IMR-90 (cell line): Measurements from ENCODE around the gene EIF4A2.

ENCODE experiments used
- BHLHE40 ChIP-seq: fragments of 150-350 bp; IDR thresholded peaks from 2 replicates; pipeline ENCODE4 v1.6.1; 2016; ENCODE audit warnings: mild to moderate bottlenecking, low read depth, low read length
- CEBPB ChIP-seq: IDR thresholded peaks from 2 replicates; pipeline ENCODE4 v1.6.1; 2012; ENCODE audit warnings: low read depth, low read length, improper control_type of control experiment
- MAZ ChIP-seq: IDR thresholded peaks from 2 replicates; pipeline ENCODE4 v1.6.1; 2012; ENCODE audit warnings: low read depth, mild to moderate bottlenecking, low read length, improper control_type of control experiment, moderate library complexity, borderline replicate concordance
- MXI1 ChIP-seq: IDR thresholded peaks from 2 replicates; pipeline ENCODE4 v1.6.1; 2012; ENCODE audit warnings: low read depth, mild to moderate bottlenecking, low read length, moderate library complexity, borderline replicate concordance
- NFE2L2 ChIP-seq: fragments of 150-350 bp; IDR thresholded peaks from 2 replicates; pipeline ENCODE4 v1.6.1; 2016; ENCODE audit warnings: low read depth, mild to moderate bottlenecking, low read length
- POLR2A ChIP-seq: IDR thresholded peaks from 2 replicates; pipeline ENCODE4 v1.6.1; 2012; ENCODE audit warnings: mild to moderate bottlenecking, low read depth, low read length
- RFX5 ChIP-seq: IDR thresholded peaks from 2 replicates; pipeline ENCODE4 v1.8.0; 2012; ENCODE audit warnings: low read depth, mild to moderate bottlenecking, low read length, moderate library complexity
- SMC3 ChIP-seq: fragments of 150-350 bp; IDR thresholded peaks from 2 replicates; pipeline ENCODE4 v1.6.1; 2016; ENCODE audit warnings: low read depth, mild to moderate bottlenecking, antibody characterized with exemption, low read length, moderate library complexity
- TF ChIP-seq, protein P1 (sequence below): conservative IDR thresholded peaks from 2 replicates; pipeline ENCODE4 v1.5.1; 2012; ENCODE audit warnings: mild to moderate bottlenecking, low read depth, low read length, improper control_type of control experiment
- TF ChIP-seq, protein P2 (sequence below): fragments of 150-350 bp; IDR thresholded peaks from 2 replicates; pipeline ENCODE4 v1.6.1; 2016; ENCODE audit warnings: low read depth, mild to moderate bottlenecking, low read length, moderate library complexity, borderline replicate concordance
- TF ChIP-seq, protein P3 (sequence below): fragments of 150-350 bp; IDR thresholded peaks from 2 replicates; pipeline ENCODE4 v1.6.1; 2017; ENCODE audit warnings: mild to moderate bottlenecking, antibody characterized with exemption, low read length, low read depth

DNA sequence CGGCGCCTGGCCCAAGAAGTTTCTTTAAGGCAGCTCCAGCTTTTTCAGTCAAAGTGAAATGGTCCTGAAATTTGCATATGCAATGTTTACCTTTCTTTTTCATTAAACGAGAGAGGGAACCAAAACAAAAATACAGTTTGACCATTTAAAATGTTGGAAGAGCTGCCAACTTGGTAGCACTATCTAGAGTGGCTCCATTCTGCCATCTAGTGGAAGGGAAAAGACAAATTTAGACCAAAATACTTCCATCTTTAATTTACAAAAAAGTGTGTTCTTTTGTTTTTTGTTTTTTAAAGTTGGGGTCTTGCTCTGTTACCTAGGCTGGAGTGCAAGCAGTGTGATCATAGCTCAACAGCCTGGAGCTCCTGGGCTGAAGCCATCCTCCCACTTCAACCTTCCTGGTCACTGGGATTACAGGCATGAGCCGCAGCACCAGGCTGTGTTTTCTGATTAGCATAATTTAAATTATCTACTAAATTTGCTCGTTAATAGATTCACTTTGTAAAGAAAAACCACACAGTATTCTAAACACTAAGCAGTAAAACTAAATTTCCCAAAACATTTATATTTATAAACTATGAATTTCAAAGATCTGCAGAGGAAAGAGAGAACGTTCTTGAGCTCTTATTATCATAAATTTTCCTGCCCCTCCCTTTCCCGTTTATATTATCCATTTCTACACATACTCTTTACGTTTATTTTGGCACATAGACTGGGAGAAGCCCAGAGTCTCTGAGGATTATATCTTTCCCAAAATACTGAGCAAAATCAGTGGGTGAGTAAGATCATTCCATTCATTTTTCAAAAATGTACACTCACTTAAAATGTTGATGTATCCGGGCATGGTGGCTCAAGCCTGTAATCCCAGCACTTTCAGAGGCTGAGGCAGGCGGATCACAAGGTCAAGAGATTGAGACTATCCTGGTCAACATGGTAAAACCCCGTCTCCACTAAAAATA lies 38.3 kb downstream of the EIF4A2 start:
- no peak for TF ChIP-seq POLR2A
- TF ChIP-seq, protein P1, sequence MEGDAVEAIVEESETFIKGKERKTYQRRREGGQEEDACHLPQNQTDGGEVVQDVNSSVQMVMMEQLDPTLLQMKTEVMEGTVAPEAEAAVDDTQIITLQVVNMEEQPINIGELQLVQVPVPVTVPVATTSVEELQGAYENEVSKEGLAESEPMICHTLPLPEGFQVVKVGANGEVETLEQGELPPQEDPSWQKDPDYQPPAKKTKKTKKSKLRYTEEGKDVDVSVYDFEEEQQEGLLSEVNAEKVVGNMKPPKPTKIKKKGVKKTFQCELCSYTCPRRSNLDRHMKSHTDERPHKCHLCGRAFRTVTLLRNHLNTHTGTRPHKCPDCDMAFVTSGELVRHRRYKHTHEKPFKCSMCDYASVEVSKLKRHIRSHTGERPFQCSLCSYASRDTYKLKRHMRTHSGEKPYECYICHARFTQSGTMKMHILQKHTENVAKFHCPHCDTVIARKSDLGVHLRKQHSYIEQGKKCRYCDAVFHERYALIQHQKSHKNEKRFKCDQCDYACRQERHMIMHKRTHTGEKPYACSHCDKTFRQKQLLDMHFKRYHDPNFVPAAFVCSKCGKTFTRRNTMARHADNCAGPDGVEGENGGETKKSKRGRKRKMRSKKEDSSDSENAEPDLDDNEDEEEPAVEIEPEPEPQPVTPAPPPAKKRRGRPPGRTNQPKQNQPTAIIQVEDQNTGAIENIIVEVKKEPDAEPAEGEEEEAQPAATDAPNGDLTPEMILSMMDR = peak; percentile 77
- TF ChIP-seq CEBPB = no peak
- TF ChIP-seq MXI1 = no peak
- peak; percentile 54; the same call in 1 of the 2 replicates for TF ChIP-seq SMC3
- no peak for TF ChIP-seq MAZ
- TF ChIP-seq RFX5 = no peak
- TF ChIP-seq, protein P2, sequence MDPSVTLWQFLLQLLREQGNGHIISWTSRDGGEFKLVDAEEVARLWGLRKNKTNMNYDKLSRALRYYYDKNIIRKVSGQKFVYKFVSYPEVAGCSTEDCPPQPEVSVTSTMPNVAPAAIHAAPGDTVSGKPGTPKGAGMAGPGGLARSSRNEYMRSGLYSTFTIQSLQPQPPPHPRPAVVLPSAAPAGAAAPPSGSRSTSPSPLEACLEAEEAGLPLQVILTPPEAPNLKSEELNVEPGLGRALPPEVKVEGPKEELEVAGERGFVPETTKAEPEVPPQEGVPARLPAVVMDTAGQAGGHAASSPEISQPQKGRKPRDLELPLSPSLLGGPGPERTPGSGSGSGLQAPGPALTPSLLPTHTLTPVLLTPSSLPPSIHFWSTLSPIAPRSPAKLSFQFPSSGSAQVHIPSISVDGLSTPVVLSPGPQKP = no peak
- TF ChIP-seq, protein P3, sequence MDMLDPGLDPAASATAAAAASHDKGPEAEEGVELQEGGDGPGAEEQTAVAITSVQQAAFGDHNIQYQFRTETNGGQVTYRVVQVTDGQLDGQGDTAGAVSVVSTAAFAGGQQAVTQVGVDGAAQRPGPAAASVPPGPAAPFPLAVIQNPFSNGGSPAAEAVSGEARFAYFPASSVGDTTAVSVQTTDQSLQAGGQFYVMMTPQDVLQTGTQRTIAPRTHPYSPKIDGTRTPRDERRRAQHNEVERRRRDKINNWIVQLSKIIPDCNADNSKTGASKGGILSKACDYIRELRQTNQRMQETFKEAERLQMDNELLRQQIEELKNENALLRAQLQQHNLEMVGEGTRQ = no peak
- TF ChIP-seq BHLHE40 = no peak
- no peak for TF ChIP-seq NFE2L2
